ENCODE measurements around the gene DHX58. TPM values are rescaled to one million over a fixed set of nuclear protein-coding genes. Genes with fewer than 3 reads are reported as not detected.

The DHX58 gene
- total RNA-seq, 1 donor from 2014 or later: 40.4 TPM

DNA sequence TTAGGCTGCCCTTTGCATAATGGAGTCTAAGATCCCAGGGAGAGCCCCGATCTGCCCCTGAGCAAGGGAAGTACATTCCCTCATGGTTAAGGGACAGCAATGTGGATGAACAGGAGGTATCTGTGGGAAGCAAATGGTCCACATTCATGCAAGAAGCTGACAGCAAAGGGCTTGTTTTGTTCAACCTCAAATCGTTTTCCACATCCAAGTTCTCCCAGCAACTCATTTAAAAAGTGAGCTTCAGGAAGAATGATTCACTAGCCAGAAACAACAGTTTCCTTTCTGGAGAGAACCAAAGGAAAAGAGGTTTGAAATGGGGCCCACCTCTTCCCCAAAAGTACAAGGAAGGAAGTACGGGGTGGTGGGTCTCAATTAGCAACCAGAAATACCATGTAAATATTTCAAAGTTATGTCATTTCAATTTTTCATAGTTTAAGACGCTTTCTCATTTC is 19.5 kb upstream of the DHX58 start:
- H3K27ac ChIP-seq: peak overlapping the region; percentile 80
- peaks cover 86% of the 10 kb centered on the region for H3K4me1 ChIP-seq
- H3K4me3 ChIP-seq: no peak overlapping the region
- H3K27me3 ChIP-seq (ENCODE audit: low read depth): no peaks in the 10 kb centered on the region
- ATAC-seq: no peak
- no peaks in the 10 kb centered on the region for H3K9me3 ChIP-seq
- H3K36me3 ChIP-seq: peaks cover 35% of the 10 kb centered on the region
- no peak for DNase-seq
- intact Hi-C loops (cut with DNase I): no loop called here
- TF ChIP-seq CTCF (IDR thresholded peaks at IDR 0.05): no peak

- DNase-seq: no peak
- Histone ChIP-seq H3K4me1 (peaks cover 78% of the 10 kb centered on the region), H3K27ac (peak overlapping the region; percentile 80), H3K4me3 (no peak overlapping the region), H3K9me3 (no peaks in the 10 kb centered on the region), H3K36me3 (peaks cover 43% of the 10 kb centered on the region), H3K27me3 (ENCODE audit: low read depth) (no peaks in the 10 kb centered on the region)
- no peak for TF ChIP-seq CTCF (IDR thresholded peaks at IDR 0.05)
- no peak for ATAC-seq
- intact Hi-C loops (cut with DNase I): no loop called here
These were observed 18.7 kb upstream of the DHX58 start for GRCh38 chr17:42131232-42131631.

GRCh38 chr17:42130310-42130936 is 17.9 kb upstream of the DHX58 start:
- no peaks in the 10 kb centered on the region for H3K9me3 ChIP-seq
- no peak overlapping the region for H3K4me3 ChIP-seq
- no peaks in the 10 kb centered on the region for H3K27me3 ChIP-seq (ENCODE audit: low read depth)
- peaks cover 70% of the 10 kb centered on the region for H3K4me1 ChIP-seq
- TF ChIP-seq CTCF (IDR thresholded peaks at IDR 0.05): no peak
- no peak for ATAC-seq
- H3K27ac ChIP-seq: peak overlapping the region; percentile 80
- DNase-seq: no peak
- H3K36me3 ChIP-seq: peaks cover 51% of the 10 kb centered on the region
- intact Hi-C loops (cut with DNase I): no loop called here

GRCh38 chr17:42129109-42129837 is 16.8 kb upstream of the DHX58 start:
- intact Hi-C loops (cut with DNase I): no loop called here
- Histone ChIP-seq H3K9me3 (no peaks in the 10 kb centered on the region), H3K36me3 (peaks cover 62% of the 10 kb centered on the region), H3K4me3 (no peak overlapping the region), H3K4me1 (peaks cover 58% of the 10 kb centered on the region), H3K27ac (peak overlapping the region; percentile 80), H3K27me3 (ENCODE audit: low read depth) (no peaks in the 10 kb centered on the region)
- TF ChIP-seq CTCF (IDR thresholded peaks at IDR 0.05): no peak
- ATAC-seq: peak in 1 of 2 donors; percentile 34
- no peak for DNase-seq

GRCh38 chr17:42127414-42127813 is 14.9 kb upstream of the DHX58 start:
- Histone ChIP-seq H3K27me3 (ENCODE audit: low read depth) (no peaks in the 10 kb centered on the region), H3K27ac (no peak overlapping the region), H3K36me3 (peaks cover 64% of the 10 kb centered on the region), H3K4me3 (no peak overlapping the region), H3K4me1 (peaks cover 40% of the 10 kb centered on the region), H3K9me3 (no peaks in the 10 kb centered on the region)
- DNase-seq (no peak), ATAC-seq (no peak)
- intact Hi-C loops (cut with DNase I): no loop called here
- no peak for TF ChIP-seq CTCF (IDR thresholded peaks at IDR 0.05)

Data from lower lobe of right lung (tissue), 2 donors.